ENCODE measurements around the gene LTC4S.

DNA sequence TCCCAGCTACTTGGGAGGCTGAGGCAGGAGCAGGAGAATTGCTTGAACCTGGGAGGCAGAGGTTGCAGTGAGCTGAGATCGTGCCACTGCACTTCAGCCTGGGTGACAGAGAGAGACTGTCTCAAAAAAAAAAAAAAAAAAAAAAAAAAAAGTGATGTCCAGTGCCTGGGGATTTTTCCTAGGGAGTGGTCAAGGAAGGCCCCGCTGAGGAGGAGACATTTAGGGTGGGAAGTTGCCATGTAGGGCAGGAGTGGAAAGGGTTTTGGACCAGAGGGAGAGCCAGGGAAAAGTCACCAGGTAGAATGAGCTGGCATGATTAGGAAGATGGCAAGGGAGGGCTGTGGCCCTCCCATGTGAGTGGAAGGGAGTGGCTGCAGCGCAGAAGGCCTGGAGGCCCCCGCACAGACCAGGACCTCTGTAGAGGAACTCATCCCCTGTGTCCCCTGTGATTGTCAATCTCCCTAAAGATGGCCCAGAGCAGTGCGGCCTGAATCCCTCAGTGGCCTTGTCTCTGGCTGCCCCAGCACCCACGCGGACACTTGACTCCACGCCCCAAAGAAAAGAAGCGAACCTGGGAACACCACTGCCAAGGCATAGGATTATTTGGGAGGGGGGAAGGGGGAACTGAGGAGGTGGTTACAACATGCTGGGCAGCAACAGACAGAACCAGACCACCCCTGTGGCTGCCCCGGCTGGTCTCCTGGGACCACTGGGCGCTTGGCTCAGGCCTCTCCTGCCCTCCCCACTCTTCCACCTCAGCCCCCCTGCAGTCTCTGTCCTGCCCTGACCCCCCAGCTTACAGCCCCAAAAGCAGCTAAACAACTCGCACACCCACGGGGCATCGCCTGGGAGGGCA is 24.3 kb downstream of the LTC4S start:
- TF ChIP-seq POLR2AphosphoS5 (IDR thresholded peaks at IDR 0.05; ENCODE audit: low read depth) (no peak), GABPA (IDR thresholded peaks at IDR 0.05; ENCODE audit: low read depth) (no peak), SPI1 (IDR thresholded peaks at IDR 0.05; ENCODE audit: borderline replicate concordance, low read depth) (no peak)
- TF ChIP-seq, protein P1, sequence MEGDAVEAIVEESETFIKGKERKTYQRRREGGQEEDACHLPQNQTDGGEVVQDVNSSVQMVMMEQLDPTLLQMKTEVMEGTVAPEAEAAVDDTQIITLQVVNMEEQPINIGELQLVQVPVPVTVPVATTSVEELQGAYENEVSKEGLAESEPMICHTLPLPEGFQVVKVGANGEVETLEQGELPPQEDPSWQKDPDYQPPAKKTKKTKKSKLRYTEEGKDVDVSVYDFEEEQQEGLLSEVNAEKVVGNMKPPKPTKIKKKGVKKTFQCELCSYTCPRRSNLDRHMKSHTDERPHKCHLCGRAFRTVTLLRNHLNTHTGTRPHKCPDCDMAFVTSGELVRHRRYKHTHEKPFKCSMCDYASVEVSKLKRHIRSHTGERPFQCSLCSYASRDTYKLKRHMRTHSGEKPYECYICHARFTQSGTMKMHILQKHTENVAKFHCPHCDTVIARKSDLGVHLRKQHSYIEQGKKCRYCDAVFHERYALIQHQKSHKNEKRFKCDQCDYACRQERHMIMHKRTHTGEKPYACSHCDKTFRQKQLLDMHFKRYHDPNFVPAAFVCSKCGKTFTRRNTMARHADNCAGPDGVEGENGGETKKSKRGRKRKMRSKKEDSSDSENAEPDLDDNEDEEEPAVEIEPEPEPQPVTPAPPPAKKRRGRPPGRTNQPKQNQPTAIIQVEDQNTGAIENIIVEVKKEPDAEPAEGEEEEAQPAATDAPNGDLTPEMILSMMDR (IDR thresholded peaks at IDR 0.05; ENCODE audit: insufficient read depth, low read length), result no peak
- TF ChIP-seq, protein P2, sequence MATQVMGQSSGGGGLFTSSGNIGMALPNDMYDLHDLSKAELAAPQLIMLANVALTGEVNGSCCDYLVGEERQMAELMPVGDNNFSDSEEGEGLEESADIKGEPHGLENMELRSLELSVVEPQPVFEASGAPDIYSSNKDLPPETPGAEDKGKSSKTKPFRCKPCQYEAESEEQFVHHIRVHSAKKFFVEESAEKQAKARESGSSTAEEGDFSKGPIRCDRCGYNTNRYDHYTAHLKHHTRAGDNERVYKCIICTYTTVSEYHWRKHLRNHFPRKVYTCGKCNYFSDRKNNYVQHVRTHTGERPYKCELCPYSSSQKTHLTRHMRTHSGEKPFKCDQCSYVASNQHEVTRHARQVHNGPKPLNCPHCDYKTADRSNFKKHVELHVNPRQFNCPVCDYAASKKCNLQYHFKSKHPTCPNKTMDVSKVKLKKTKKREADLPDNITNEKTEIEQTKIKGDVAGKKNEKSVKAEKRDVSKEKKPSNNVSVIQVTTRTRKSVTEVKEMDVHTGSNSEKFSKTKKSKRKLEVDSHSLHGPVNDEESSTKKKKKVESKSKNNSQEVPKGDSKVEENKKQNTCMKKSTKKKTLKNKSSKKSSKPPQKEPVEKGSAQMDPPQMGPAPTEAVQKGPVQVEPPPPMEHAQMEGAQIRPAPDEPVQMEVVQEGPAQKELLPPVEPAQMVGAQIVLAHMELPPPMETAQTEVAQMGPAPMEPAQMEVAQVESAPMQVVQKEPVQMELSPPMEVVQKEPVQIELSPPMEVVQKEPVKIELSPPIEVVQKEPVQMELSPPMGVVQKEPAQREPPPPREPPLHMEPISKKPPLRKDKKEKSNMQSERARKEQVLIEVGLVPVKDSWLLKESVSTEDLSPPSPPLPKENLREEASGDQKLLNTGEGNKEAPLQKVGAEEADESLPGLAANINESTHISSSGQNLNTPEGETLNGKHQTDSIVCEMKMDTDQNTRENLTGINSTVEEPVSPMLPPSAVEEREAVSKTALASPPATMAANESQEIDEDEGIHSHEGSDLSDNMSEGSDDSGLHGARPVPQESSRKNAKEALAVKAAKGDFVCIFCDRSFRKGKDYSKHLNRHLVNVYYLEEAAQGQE (IDR thresholded peaks at IDR 0.05; ENCODE audit: insufficient replicate concordance, low read depth), result no peak

All from HL-60 (cell line).